ENCODE data around the gene TUBGCP2.

The TUBGCP2 gene

DNA sequence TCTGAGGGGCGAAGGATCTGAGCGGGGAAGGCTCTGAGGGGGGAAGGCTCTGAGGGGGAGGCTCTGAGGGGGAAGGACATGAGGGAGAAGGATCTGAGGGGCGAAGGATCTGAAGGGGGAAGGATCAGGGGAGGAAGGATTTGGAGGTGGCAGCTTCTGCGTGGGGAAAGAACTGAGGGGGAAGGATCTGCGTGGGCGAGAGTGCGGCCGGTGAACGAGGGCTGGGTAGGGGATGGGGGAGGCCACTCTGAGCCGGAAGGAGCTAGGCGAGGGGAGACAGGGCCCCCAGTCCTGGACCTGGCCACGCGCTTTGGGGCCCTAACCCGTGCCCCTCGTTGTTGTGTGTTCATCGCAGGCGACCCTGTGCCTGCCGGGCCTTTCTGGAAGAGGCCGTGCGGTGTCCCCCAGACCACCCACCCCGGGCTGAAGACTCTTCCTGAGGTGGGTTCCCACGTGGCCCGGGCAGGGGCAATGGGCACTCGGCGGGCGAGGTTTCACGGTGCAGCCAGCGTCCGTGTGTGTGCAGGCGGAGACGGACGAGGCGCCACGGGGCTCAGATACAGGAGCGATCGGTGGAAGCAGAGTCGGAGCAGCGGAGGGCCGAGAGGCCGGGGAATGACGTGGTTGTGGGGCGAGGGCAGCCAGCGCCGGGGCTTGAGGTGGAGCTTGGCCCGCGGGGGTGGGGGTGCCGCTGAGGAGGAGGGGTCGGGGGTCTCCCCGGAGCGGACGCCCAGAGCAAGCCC, 26.0 kb upstream of the TUBGCP2 start:
- WGBS (ENCODE audit: extremely low coverage, insufficient coverage, low lambda C conversion rate): no CpG with 5 or more reads among the region's 51 CpGs
- Histone ChIP-seq H3K56ac (ENCODE audit: low read length) (no peak overlapping the region), H3K23ac (ENCODE audit: low read length) (no peak overlapping the region), H3K4me2 (ENCODE audit: low read length) (no peak overlapping the region), H3K4ac (ENCODE audit: low read depth, low read length) (no peak overlapping the region), H2AK5ac (ENCODE audit: low read length) (no peak overlapping the region), H2BK15ac (replicated peaks; ENCODE audit: low read depth) (no peak overlapping the region), H3K4me1 (ENCODE audit: control insufficient read depth, low read depth, low read length) (no peaks in the 10 kb centered on the region), H3K79me1 (ENCODE audit: low read length) (no peaks in the 10 kb centered on the region), H3K27me3 (ENCODE audit: insufficient read depth, low read length, poor library complexity) (peaks cover 33% of the 10 kb centered on the region), H3K27ac (ENCODE audit: low read depth, low read length) (no peak overlapping the region), H4K5ac (ENCODE audit: low read length) (no peak overlapping the region), H3K9ac (ENCODE audit: low read length) (no peak overlapping the region), H2BK120ac (ENCODE audit: low read depth, low read length) (no peak overlapping the region), H3K18ac (ENCODE audit: low read length) (no peak overlapping the region), H3K4me3 (ENCODE audit: low read length) (no peak overlapping the region), H4K8ac (ENCODE audit: low read depth, low read length) (no peak overlapping the region), H3K79me2 (ENCODE audit: control insufficient read depth, insufficient read depth, low read length) (no peaks in the 10 kb centered on the region), H2BK5ac (ENCODE audit: low read length) (no peak overlapping the region), H3K36me3 (ENCODE audit: control insufficient read depth, insufficient read depth, low read length) (no peaks in the 10 kb centered on the region)
- no peak for DNase-seq

DNA sequence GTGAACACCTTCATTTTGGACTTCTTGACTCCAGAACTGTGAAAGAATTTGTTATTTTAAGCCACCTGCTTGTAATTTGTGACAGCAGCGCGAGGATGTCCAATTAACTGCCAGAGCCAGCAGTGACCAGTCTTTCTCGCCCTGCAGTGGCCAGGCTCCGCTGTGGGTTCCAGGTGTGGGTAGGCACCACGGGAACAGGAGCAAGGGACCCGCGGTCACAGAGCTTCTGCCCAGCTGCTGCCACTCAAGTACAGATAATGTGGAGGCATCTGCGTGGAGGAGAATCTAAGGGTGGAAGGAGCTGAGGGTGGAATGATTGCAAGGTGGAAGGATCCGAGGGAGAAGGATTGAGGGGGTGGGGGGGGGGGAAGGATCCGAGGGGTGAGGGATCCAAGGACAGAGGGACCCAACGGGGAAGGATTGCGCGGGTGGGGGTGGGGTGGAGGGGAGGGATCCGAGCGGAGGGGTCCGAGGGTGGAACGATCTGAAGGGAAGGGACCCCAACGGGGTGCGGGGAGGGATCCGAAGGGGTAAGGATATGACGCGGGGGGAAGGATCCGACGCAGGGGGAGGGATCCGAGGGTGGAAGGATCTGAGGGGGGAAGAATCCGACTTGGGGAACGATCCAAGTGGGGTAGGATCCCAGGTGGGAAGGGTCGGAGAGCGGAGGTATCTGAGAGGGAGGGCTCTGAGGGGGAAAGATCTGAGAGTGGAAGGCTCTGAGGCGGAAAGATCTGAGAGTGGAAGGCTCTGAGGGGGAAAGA, 24.4 kb upstream of the TUBGCP2 start:
- Histone ChIP-seq H2BK120ac (ENCODE audit: low read depth, low read length) (no peak overlapping the region), H3K4ac (ENCODE audit: low read depth, low read length) (no peak overlapping the region), H2AK5ac (ENCODE audit: low read length) (no peak overlapping the region), H2BK5ac (ENCODE audit: low read length) (no peak overlapping the region), H3K27me3 (ENCODE audit: insufficient read depth, low read length, poor library complexity) (peaks cover 33% of the 10 kb centered on the region), H3K36me3 (ENCODE audit: control insufficient read depth, insufficient read depth, low read length) (no peaks in the 10 kb centered on the region), H3K56ac (ENCODE audit: low read length) (no peak overlapping the region), H3K23ac (ENCODE audit: low read length) (no peak overlapping the region), H3K4me1 (ENCODE audit: control insufficient read depth, low read depth, low read length) (no peaks in the 10 kb centered on the region), H2BK15ac (replicated peaks; ENCODE audit: low read depth) (no peak overlapping the region), H3K9ac (ENCODE audit: low read length) (no peak overlapping the region), H3K4me3 (ENCODE audit: low read length) (no peak overlapping the region), H3K18ac (ENCODE audit: low read length) (no peak overlapping the region), H4K5ac (ENCODE audit: low read length) (no peak overlapping the region), H4K8ac (ENCODE audit: low read depth, low read length) (no peak overlapping the region), H3K79me1 (ENCODE audit: low read length) (no peaks in the 10 kb centered on the region), H3K4me2 (ENCODE audit: low read length) (no peak overlapping the region), H3K27ac (ENCODE audit: low read depth, low read length) (no peak overlapping the region), H3K79me2 (ENCODE audit: control insufficient read depth, insufficient read depth, low read length) (no peaks in the 10 kb centered on the region)
- no CpG with 5 or more reads among the region's 30 CpGs for WGBS (ENCODE audit: extremely low coverage, insufficient coverage, low lambda C conversion rate)
- no peak for DNase-seq

DNA sequence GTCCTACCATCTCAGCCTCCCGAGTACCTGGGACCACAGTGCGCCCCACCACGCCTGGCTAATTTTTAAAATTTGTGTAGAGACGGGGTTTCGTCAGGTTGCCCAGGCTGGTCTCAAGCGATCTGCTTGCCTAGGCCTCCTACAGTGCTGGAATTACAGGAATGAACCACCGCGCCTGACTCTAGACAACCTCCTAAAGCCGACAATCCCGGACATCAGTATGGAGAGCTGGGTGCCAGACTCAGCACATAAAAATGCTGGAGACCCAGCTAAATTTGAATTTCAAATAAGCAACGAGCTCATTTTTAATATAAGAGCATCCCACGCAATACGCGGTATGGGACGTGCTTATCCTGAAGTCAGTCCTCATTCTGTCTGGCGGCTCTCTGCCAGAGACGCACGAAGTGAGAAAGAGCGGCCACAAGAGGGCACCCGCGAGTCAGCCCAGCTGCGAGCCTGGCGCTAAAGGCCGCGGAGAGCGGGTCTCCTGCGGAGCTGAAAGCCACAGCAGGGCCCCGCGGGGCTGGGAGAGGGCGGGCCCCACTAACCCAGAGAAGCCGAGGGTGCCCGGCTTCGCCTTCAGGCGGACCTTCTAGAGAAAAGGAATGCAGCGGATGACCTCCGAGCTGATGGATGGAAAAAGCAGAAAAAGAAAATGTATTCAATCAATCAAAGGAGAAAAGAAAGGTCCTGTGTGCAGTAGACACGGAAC, 21.0 kb upstream of the TUBGCP2 start:
- Histone ChIP-seq H2BK120ac (ENCODE audit: low read depth, low read length) (no peak overlapping the region), H3K9ac (ENCODE audit: low read length) (no peak overlapping the region), H3K4me2 (ENCODE audit: low read length) (peak overlapping the region; percentile 13), H3K18ac (ENCODE audit: low read length) (no peak overlapping the region), H3K4me1 (ENCODE audit: control insufficient read depth, low read depth, low read length) (no peaks in the 10 kb centered on the region), H3K4me3 (ENCODE audit: low read length) (no peak overlapping the region), H4K8ac (ENCODE audit: low read depth, low read length) (no peak overlapping the region), H3K27me3 (ENCODE audit: insufficient read depth, low read length, poor library complexity) (peaks cover 27% of the 10 kb centered on the region), H3K36me3 (ENCODE audit: control insufficient read depth, insufficient read depth, low read length) (no peaks in the 10 kb centered on the region), H3K27ac (ENCODE audit: low read depth, low read length) (no peak overlapping the region), H3K56ac (ENCODE audit: low read length) (no peak overlapping the region), H3K79me2 (ENCODE audit: control insufficient read depth, insufficient read depth, low read length) (no peaks in the 10 kb centered on the region), H2BK15ac (replicated peaks; ENCODE audit: low read depth) (no peak overlapping the region), H2BK5ac (ENCODE audit: low read length) (no peak overlapping the region), H3K79me1 (ENCODE audit: low read length) (no peaks in the 10 kb centered on the region), H2AK5ac (ENCODE audit: low read length) (no peak overlapping the region), H3K23ac (ENCODE audit: low read length) (no peak overlapping the region), H4K5ac (ENCODE audit: low read length) (no peak overlapping the region), H3K4ac (ENCODE audit: low read depth, low read length) (no peak overlapping the region)
- WGBS (ENCODE audit: extremely low coverage, insufficient coverage, low lambda C conversion rate): no CpG with 5 or more reads among the region's 37 CpGs
- peak; percentile 87 for DNase-seq

DNA sequence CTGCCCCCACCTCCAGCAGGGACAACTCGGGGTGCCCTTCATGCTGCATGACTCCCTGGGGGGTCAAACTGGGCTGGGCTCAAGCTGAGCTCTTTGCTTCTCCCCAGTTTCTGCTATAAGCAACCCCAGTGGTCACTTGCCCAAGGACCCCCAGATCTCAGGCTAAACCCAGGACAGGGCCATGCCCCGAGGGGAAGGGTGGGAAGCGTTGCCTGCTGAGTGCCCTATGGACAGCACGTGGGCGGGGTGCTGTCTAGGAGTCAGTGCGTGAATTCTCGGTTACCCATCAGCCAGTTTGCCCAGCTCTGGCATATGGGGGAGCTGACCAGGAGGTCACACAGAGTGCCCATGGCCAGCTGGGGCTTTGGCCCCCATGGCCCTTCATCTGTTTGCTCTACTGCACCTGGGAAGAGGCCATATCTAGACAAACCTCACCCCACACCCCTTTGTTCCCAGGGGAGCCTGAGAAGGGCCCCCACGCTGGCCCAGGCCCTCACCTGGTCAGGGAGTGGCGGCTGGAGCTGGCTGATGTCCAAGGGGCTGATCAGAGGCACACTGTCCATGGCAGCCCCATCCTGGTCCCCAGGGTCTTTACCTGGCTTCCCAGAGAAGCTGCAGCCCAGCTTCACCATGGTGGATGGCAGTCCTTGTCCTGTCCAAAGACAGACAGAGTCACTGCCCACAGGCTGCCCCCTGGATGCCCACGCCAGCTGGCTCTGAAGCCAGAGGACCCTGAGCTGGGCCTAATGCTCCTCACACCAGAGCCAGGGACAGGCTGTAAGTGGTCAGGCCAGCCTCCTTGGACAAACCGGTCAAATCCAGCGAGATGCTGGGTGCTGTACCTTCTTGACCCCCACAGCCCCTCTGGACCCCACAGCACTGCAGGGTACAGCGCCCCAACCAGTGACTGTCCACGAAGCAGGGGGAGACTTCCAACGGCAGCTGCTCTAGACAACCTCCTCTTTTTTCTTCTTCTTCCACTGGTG, 20.0 kb upstream of the TUBGCP2 start:
- Histone ChIP-seq H3K79me1 (ENCODE audit: low read length) (no peaks in the 10 kb centered on the region), H3K9ac (ENCODE audit: low read length) (no peak overlapping the region), H4K5ac (ENCODE audit: low read length) (no peak overlapping the region), H3K56ac (ENCODE audit: low read length) (no peak overlapping the region), H3K4me2 (ENCODE audit: low read length) (no peak overlapping the region), H3K4ac (ENCODE audit: low read depth, low read length) (no peak overlapping the region), H3K79me2 (ENCODE audit: control insufficient read depth, insufficient read depth, low read length) (no peaks in the 10 kb centered on the region), H3K36me3 (ENCODE audit: control insufficient read depth, insufficient read depth, low read length) (no peaks in the 10 kb centered on the region), H2BK15ac (replicated peaks; ENCODE audit: low read depth) (no peak overlapping the region), H3K4me3 (ENCODE audit: low read length) (no peak overlapping the region), H3K27me3 (ENCODE audit: insufficient read depth, low read length, poor library complexity) (peaks cover 24% of the 10 kb centered on the region), H3K4me1 (ENCODE audit: control insufficient read depth, low read depth, low read length) (no peaks in the 10 kb centered on the region), H2BK120ac (ENCODE audit: low read depth, low read length) (no peak overlapping the region), H2BK5ac (ENCODE audit: low read length) (no peak overlapping the region), H3K23ac (ENCODE audit: low read length) (no peak overlapping the region), H3K18ac (ENCODE audit: low read length) (no peak overlapping the region), H4K8ac (ENCODE audit: low read depth, low read length) (no peak overlapping the region), H2AK5ac (ENCODE audit: low read length) (no peak overlapping the region), H3K27ac (ENCODE audit: low read depth, low read length) (no peak overlapping the region)
- DNase-seq: no peak
- no CpG with 5 or more reads among the region's 15 CpGs for WGBS (ENCODE audit: extremely low coverage, insufficient coverage, low lambda C conversion rate)

DNA sequence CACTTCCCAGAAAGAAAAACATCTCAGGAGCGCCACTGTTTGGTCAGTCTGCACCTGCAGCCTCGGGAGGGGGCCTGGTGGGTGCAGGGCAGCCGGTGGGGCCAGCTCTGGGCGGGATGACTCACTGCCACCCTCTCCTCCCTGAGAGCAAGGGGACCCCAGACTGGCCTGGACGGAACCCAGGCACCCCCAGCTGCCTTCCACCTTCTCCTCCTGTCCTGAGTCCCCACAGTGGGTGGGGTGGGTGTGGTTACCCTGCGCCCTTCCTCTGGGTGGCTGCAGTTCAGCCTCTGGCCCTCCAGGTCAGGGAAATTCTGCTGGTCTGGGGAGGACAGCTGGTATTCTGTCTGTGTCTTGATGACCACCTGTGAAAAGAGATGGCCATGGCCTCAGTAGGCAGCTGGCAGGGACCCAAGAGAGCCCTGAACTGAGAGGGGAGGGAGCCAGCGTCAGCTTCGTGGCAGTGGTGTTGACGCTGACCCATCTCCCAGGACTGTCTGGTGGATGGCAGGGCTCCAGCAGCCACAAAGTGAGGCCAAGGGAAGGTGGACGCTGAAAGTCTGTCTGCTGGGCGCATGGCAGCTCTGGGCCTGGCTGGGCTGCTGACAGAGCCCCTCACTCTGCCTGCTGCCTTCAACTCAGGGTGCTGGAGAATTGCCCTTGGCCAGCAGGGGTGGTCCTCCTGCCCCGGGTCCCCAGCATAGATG, 19.1 kb upstream of the TUBGCP2 start:
- Histone ChIP-seq H3K4me3 (ENCODE audit: low read length) (no peak overlapping the region), H3K4ac (ENCODE audit: low read depth, low read length) (no peak overlapping the region), H2BK120ac (ENCODE audit: low read depth, low read length) (no peak overlapping the region), H3K4me1 (ENCODE audit: control insufficient read depth, low read depth, low read length) (no peaks in the 10 kb centered on the region), H4K8ac (ENCODE audit: low read depth, low read length) (no peak overlapping the region), H2BK5ac (ENCODE audit: low read length) (no peak overlapping the region), H3K4me2 (ENCODE audit: low read length) (no peak overlapping the region), H4K5ac (ENCODE audit: low read length) (no peak overlapping the region), H3K36me3 (ENCODE audit: control insufficient read depth, insufficient read depth, low read length) (no peaks in the 10 kb centered on the region), H3K27me3 (ENCODE audit: insufficient read depth, low read length, poor library complexity) (peaks cover 22% of the 10 kb centered on the region), H2AK5ac (ENCODE audit: low read length) (no peak overlapping the region), H3K27ac (ENCODE audit: low read depth, low read length) (no peak overlapping the region), H3K79me1 (ENCODE audit: low read length) (no peaks in the 10 kb centered on the region), H3K9ac (ENCODE audit: low read length) (no peak overlapping the region), H3K79me2 (ENCODE audit: control insufficient read depth, insufficient read depth, low read length) (no peaks in the 10 kb centered on the region), H3K23ac (ENCODE audit: low read length) (no peak overlapping the region), H3K18ac (ENCODE audit: low read length) (no peak overlapping the region), H2BK15ac (replicated peaks; ENCODE audit: low read depth) (no peak overlapping the region), H3K56ac (ENCODE audit: low read length) (peak overlapping the region; percentile 25)
- no CpG with 5 or more reads among the region's 12 CpGs for WGBS (ENCODE audit: extremely low coverage, insufficient coverage, low lambda C conversion rate)
- no peak for DNase-seq

Measured in mesendoderm (in vitro differentiated cells).